ENCODE data around the gene PCDHGA8.

Gene PCDHGA8

DNA sequence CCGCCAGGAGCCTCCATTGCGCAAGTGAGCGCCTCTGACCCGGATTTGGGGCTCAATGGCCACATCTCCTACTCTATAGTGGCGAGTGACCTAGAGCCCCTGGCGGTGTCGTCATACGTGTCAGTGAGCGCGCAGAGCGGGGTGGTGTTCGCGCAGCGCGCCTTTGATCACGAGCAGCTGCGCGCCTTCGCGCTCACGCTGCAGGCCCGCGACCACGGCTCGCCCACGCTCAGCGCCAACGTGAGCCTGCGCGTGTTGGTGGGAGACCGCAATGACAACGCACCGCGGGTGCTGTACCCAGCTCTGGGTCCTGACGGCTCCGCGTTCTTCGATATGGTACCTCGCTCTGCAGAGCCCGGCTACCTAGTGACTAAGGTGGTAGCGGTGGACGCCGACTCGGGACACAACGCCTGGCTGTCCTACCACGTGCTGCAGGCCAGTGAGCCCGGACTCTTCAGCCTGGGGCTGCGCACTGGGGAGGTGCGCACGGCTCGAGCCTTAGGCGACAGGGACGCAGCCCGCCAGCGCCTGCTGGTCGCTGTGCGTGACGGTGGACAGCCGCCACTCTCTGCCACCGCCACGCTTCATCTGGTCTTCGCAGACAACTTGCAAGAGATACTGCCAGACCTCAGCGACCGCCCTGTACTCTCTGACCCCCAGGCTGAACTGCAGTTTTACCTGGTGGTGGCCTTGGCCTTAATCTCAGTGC lies 17.3 kb downstream of the PCDHGA8 start:
- 0 out of 2 replicates have a peak, but pooled peaks cover 3% of the 10 kb centered on the region for H3K9me3 ChIP-seq (ENCODE audit: low read length)
- no peaks in the 10 kb centered on the region for H3K36me3 ChIP-seq (ENCODE audit: insufficient read depth, low read length)
- TF ChIP-seq, protein P1, sequence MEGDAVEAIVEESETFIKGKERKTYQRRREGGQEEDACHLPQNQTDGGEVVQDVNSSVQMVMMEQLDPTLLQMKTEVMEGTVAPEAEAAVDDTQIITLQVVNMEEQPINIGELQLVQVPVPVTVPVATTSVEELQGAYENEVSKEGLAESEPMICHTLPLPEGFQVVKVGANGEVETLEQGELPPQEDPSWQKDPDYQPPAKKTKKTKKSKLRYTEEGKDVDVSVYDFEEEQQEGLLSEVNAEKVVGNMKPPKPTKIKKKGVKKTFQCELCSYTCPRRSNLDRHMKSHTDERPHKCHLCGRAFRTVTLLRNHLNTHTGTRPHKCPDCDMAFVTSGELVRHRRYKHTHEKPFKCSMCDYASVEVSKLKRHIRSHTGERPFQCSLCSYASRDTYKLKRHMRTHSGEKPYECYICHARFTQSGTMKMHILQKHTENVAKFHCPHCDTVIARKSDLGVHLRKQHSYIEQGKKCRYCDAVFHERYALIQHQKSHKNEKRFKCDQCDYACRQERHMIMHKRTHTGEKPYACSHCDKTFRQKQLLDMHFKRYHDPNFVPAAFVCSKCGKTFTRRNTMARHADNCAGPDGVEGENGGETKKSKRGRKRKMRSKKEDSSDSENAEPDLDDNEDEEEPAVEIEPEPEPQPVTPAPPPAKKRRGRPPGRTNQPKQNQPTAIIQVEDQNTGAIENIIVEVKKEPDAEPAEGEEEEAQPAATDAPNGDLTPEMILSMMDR (IDR thresholded peaks at IDR 0.05; ENCODE audit: low read length) = no peak
- no peak for TF ChIP-seq EZH2 (IDR thresholded peaks at IDR 0.05; ENCODE audit: borderline replicate concordance, low read length)

DNA sequence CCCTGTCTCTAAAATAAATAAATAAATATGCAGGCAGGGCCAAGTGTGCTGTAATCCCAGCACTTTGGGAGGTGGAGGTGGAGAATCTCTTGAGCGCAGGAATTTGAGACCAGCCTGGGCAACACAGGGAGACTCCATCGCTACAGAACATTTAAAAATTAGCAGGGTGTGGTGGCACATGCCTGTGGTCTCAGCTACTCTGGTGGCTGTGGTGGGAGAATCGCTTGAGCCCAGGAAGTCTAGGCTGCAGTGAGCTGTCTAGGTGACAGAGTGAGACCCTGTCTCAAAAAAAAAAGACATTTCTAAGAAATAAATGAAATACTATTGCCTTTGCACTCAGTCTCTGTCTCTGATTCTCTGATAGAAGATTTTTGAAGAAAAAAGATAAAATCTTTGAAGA lies 19.1 kb downstream of the PCDHGA8 start:
- Histone ChIP-seq H3K9ac (ENCODE audit: low read length) (no peak overlapping the region), H3K79me2 (ENCODE audit: insufficient read depth, low read length) (no peaks in the 10 kb centered on the region), H3K36me3 (ENCODE audit: insufficient read depth, low read length) (no peaks in the 10 kb centered on the region), H3K27ac (ENCODE audit: low read depth, low read length, poor library complexity, severe bottlenecking) (no peak overlapping the region), H3K9me3 (ENCODE audit: low read length) (0 out of 2 replicates have a peak, but pooled peaks cover 4% of the 10 kb centered on the region), H3K27me3 (ENCODE audit: insufficient read depth, low read length) (no peaks in the 10 kb centered on the region), H4K20me1 (ENCODE audit: insufficient read depth, low read length) (no peaks in the 10 kb centered on the region), H3K9me2 (ENCODE audit: low read depth, low read length) (no peaks in the 10 kb centered on the region), H3K4me3 (ENCODE audit: low read depth, low read length, poor library complexity, severe bottlenecking) (no peak overlapping the region), H3K4me2 (ENCODE audit: low read length) (no peak overlapping the region), H3F3A (ENCODE audit: insufficient read depth, low read length) (no peaks in the 10 kb centered on the region), H2AFZ (ENCODE audit: low read length) (no peak overlapping the region), H3K4me1 (ENCODE audit: insufficient read depth, low read length, severe bottlenecking) (peaks cover 6% of the 10 kb centered on the region)
- TF ChIP-seq EZH2 (IDR thresholded peaks at IDR 0.05; ENCODE audit: borderline replicate concordance, low read length) = no peak
- TF ChIP-seq, protein P1 (IDR thresholded peaks at IDR 0.05; ENCODE audit: low read length) = no peak

More for the DNA sequence above, 17.3 kb downstream of the PCDHGA8 start:
- H3K79me2 ChIP-seq (ENCODE audit: insufficient read depth, low read length) = no peaks in the 10 kb centered on the region
- no peak overlapping the region for H3K4me2 ChIP-seq (ENCODE audit: low read length)
- no peak overlapping the region for H3K9ac ChIP-seq (ENCODE audit: low read length)
- H3F3A ChIP-seq (ENCODE audit: insufficient read depth, low read length) = no peaks in the 10 kb centered on the region
- H3K9me2 ChIP-seq (ENCODE audit: low read depth, low read length) = no peaks in the 10 kb centered on the region
- no peak overlapping the region for H3K4me3 ChIP-seq (ENCODE audit: low read depth, low read length, poor library complexity, severe bottlenecking)
- H2AFZ ChIP-seq (ENCODE audit: low read length) = no peak overlapping the region
- H3K27me3 ChIP-seq (ENCODE audit: insufficient read depth, low read length) = no peaks in the 10 kb centered on the region
- peaks cover 6% of the 10 kb centered on the region for H3K4me1 ChIP-seq (ENCODE audit: insufficient read depth, low read length, severe bottlenecking)
- no peaks in the 10 kb centered on the region for H4K20me1 ChIP-seq (ENCODE audit: insufficient read depth, low read length)
- H3K27ac ChIP-seq (ENCODE audit: low read depth, low read length, poor library complexity, severe bottlenecking) = no peak overlapping the region

DNA sequence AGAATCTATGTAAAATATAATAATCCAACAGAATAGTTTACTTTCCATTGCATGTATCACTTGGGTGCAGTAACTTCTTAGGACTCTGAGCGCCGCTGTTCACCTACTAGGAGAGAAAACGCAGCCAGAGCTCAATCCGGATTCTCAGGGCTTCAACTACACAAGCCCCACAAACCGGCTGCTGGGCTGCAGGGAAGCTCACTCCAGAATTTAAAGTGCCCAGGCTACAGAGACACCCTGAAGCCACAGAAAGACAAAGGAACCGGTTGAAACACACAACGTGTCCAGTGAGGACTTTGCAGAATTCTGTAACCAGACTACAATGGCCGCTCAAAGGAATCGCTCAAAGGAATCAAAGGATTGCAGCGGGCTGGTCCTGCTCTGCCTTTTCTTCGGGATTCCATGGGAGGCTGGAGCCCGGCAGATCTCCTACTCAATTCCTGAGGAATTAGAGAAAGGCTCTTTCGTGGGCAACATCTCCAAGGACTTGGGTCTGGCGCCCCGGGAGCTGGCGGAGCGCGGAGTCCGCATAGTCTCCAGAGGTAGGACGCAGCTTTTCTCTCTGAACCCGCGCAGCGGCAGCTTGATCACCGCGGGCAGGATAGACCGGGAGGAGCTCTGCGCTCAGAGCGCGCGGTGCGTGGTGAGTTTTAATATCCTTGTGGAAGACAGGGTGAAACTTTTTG lies 20.6 kb downstream of the PCDHGA8 start, which contains the start of gene PCDHGA10:
Gene PCDHGA10 (plus strand): TSS at position 134 of the 686 bp plus-strand sequence. CDS start 189 bp downstream, at position 323.
- TF ChIP-seq, protein P1 (IDR thresholded peaks at IDR 0.05; ENCODE audit: low read length) = peak; percentile 89
- TF ChIP-seq EZH2 (IDR thresholded peaks at IDR 0.05; ENCODE audit: borderline replicate concordance, low read length) = no peak
- H3K9ac ChIP-seq (ENCODE audit: low read length) = peak within 1 kb of the TSS; percentile 79
- H3K79me2 ChIP-seq (ENCODE audit: insufficient read depth, low read length) = no peaks in the 10 kb centered on the region
- no peaks in the 10 kb centered on the region for H3K27me3 ChIP-seq (ENCODE audit: insufficient read depth, low read length)
- peak within 1 kb of the TSS; percentile 96 for H3K4me2 ChIP-seq (ENCODE audit: low read length)
- H3K36me3 ChIP-seq (ENCODE audit: insufficient read depth, low read length) = no peaks in the 10 kb centered on the region
- H3K27ac ChIP-seq (ENCODE audit: low read depth, low read length, poor library complexity, severe bottlenecking) = no peak within 1 kb of the TSS
- H3F3A ChIP-seq (ENCODE audit: insufficient read depth, low read length) = no peaks in the 10 kb centered on the region
- H3K4me3 ChIP-seq (ENCODE audit: low read depth, low read length, poor library complexity, severe bottlenecking) = peak within 1 kb of the TSS; percentile 78
- peak within 1 kb of the TSS; percentile 92 for H2AFZ ChIP-seq (ENCODE audit: low read length)
- 0 out of 2 replicates have a peak, but pooled peaks cover 5% of the 10 kb centered on the region for H3K9me3 ChIP-seq (ENCODE audit: low read length)
- peaks cover 6% of the 10 kb centered on the region for H3K4me1 ChIP-seq (ENCODE audit: insufficient read depth, low read length, severe bottlenecking)
- no peaks in the 10 kb centered on the region for H3K9me2 ChIP-seq (ENCODE audit: low read depth, low read length)
- no peaks in the 10 kb centered on the region for H4K20me1 ChIP-seq (ENCODE audit: insufficient read depth, low read length)

All from OCI-LY1 (cell line).